NCI-H460 (cell line): ENCODE data around the gene ZNF587. TPM values are rescaled to one million over a fixed set of nuclear protein-coding genes. Genes with fewer than 3 reads are reported as not detected.
"Not testable (repeated sequence)": the region's sequence is repeated elsewhere in the genome, so short reads cannot be mapped to it uniquely, and the experiment has no call there.

Source experiments
- DNase-seq: peaks from one replicate; pipeline ENCODE4 v3.0.0-alpha.2; 2016; ENCODE audit warnings: low read depth; ENCODE audit errors: extremely low read depth
- total RNA-seq: library from RNA; depleted of rRNA; stranded (reverse); fragments of >200 nt; shearing (Covaris generic); gene quantifications from 2 replicates; pipeline ENCODE4 v1.2.3, GENCODE V29; 2014

Gene ZNF587
- total RNA-seq, 1 experiment from 2014 or later = 13.9 TPM

DNA sequence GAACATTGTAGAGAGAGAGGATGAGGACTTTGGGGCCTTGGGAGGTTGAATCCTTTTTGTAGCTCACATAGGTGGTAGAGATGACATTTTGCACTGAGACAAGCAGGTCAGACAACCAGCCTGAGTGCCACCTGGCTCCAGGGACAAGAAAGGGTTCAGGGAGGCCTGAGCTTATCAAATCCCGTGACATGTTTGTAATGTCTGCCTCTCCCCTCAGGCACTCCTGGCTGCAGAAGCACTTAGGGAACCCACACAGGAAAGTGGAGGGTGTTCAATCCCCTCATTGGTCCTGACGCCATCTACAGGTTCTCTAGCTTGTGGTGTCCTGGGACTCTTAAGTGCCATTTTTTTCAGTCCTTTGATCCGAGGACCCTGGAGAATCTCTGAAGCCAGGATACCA is 28.6 kb upstream of the ZNF587 start:
- DNase-seq = not testable (repeated sequence)

- not testable (repeated sequence) for DNase-seq
Observed at GRCh38 chr19:57821501-57821900, 28.2 kb upstream of the ZNF587 start.

DNA sequence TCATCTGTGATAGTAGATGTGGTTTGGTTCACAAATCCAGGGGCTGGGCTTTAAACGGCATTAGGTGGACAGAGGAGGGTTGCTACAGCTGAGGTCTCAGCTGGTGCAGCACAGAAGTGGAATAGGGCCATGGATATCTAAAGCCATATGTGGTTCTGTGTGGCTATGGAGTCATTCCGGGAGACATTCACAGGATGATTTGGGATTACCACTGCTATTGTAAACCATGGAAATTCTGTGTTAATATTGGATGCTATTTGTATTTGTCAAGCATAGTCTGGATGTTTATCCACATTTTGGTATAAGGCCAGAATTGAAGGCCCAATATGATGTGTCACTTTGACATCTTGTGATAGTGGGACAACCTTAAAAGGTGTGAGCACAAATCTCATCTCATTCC is 26.5 kb upstream of the ZNF587 start:
- not testable (repeated sequence) for DNase-seq

- not testable (repeated sequence) for DNase-seq
Observed at GRCh38 chr19:57823608-57824007, 26.1 kb upstream of the ZNF587 start.

DNA sequence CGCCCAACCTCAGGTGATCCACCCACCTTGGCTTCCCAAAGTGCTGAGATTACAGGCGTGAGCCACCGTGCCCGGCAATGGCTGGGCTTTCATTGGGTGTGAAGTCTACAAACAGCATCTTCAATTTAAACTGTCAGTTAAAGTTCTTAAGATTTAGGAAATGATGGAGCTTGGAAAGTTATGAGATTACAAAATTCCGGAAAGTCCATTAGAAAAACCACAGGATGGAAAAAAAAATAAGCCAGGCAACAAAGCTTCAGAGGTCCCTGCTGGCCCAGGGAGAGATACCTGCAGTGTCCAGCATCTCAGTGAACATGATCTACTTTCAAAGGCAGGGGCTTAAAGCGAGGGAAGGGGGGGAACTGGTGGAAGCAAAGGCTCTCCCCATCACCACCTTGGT is 24.1 kb upstream of the ZNF587 start:
- DNase-seq = no peak

GRCh38 chr19:57829316-57829715 is 20.3 kb upstream of the ZNF587 start:
- no peak for DNase-seq

DNA sequence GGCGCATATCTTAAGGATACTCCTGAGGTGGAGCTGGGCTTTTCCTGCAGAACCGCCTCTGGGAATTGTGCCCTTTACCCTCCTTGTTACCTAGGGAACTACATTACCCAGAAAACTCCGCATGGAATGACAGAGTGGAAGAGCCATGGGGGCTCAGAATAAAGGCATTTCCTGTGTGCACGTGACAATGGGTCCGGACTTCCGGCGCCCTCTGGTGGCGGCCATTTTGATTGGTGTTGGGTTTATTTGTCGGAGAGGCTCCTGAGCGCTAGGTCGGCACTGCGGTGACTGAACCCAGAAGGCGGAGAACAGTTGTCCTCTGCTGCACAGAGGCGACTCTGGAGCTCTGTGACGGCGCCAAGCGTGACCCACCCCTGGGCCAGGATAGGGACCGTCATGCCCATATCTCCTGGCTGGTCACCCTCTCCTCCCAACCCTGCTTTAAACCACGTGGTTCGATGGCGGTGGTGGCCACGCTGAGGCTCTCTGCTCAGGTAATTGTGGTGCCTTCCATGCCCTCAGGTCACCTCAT is 19.5 kb upstream of the ZNF587 start, which contains the start of gene ZNF587B:
ZNF587B (plus strand) TSS at position 229 of the 532 bp plus-strand sequence; CDS start at position 459, 230 bp downstream.
- DNase-seq = no peak

GRCh38 chr19:57836991-57837390 is 12.7 kb upstream of the ZNF587 start:
- DNase-seq = not testable (repeated sequence)

DNA sequence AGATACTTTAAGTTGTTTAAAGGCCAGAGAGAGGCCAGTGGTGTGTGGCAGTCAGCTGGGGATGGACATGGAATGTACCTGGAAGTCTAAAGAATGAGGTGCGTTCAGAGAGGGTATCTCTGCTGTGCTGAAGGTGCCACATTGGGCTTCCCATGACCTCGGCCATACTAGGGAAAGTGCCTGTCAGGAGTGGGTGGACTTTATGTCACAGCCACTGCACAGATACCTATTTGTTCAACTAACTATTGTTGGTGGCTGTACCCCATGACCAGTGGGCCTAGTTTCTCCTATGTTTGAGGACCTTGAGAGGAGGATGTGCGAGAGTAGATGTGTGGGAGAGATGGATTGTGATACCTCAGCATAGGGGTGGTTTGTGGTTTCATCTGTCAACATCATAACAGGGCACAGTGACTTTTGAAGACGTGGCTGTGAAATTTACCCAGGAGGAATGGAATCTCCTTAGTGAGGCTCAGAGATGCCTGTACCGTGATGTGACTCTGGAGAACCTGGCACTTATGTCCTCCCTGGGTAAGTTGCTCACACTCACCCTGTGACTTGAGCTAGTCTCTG is 11.0 kb upstream of the ZNF587 start:
- DNase-seq = not testable (repeated sequence)

DNA sequence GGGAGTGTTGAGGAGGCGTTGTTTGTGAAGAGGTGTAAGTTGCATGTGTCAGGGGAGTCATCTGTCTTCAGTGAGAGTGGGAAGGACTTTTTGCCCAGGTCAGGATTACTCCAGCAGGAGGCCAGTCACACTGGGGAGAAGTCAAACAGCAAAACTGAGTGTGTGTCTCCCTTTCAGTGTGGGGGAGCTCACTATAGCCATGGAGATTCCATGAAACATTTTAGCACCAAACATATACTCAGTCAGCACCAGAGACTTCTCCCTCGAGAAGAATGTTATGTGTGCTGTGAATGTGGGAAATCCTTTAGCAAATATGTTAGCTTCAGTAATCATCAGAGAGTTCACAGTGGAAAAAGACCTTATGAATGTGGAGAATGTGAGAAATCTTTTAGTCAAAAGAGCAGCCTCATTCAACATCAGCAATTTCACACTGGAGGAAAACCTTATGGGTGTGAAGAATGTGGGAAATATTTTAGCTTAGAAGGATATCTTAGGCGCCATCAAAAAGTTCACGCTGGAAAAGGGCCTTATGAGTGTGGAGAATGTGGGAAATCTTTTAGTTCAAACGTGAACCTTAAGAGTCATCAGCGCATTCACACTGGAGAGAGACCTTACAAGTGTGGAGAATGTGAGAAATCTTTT is 8.4 kb upstream of the ZNF587 start:
- no peak for DNase-seq

DNA sequence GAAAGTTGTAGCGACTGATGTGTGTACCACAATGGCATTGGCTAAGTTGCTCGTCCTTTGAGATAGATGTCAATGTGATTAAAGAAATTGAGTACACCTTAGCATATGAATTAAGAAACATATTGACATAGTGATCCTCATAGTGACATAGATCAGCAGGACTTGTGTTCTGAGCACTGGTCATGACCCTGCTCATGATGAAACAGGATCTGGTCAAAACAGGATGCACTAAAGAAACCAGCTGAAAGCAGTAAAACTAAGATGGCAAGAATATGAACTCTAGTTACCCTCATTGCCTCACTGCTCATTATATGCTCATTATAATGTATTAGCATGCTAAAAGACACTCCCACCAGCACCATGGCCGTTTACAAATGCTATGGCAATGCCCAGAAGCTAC is 2.5 kb upstream of the ZNF587 start:
- DNase-seq = not testable (repeated sequence)

DNA sequence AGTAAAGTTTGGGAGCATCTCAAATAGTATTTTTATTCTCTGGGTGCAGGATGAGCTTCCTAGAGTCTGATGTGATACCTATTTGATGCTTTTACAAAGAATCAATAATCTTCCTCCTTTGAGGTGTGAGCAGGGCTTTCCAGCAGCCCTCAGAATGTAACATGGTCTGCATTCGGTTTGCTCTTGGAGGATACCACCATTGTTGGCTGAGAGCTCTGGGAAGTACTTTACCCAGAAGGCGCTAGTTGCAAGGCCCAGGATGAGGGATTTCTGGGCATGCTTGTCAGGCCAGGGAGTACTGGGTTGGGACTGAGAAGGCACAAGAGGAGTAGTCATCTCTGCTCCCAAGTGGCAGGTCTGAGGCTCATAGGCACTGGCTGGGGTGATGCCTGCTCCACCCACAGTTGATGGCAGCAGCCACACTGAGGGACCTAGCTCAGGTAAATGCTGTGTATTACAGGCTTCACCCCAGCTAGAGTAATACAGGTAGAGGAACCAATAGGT is 445 bp upstream of the ZNF587 start:
- not testable (repeated sequence) for DNase-seq

DNA sequence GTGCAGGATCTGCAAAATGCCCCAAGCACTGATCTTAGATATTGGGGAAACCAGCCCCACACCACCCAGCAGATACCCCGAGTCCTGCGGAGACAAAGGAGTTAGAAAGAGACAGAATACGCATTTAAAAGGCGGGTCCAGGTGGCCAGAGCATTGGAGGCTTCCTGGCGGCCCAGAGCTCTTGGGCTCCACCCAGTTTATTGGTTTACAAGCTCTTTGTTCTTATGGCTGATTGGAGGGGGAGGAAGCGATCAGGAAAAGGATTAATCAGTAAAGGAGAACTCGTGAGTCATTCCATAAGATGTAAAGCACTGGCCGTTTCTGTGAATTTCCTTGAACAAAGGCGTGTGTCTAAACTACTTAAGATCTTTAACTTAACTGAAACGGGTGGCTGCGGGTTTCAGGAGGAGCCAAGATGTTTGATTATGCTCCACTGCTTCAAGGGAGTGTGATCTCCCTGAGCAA is 926 bp downstream of the ZNF587 start:
- no peak for DNase-seq

DNA sequence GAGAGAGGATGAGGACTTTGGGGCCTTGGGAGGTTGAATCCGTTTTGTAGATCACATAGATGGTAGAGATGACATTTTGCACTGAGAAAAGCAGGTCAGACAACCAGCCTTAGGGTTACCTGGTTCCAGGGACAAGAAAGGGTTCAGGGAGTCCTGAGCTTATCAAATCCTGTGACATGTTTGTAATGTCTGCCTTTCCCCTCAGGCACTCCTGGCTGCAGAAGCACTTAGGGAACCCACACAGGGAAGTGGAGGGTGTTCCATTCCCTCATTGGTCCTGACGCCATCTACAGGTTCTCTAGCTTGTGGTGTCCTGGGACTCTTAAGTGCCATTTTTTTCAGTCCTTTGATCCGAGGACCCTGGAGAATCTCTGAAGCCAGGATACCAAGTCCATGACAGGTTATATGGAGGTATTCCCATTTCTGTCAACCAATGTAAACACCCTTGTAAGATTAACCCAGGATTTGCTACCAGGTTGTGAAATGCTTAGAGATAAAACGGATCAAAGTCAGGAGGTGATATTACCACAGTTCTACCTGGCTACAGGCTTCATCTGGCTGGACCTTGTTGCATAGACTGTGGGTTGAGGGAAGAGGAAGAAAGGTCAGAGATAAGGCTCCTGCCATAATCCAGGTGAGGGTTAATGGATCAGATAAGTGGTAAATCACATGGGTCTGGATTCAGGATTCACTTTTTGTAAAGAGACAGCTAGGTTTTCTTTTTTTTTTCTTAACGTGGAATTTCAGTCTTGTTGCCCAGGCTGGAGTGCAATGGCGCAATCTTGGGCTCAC is 2.3 kb downstream of the ZNF587 start:
- DNase-seq = not testable (repeated sequence)

- not testable (repeated sequence) for DNase-seq
Observed at GRCh38 chr19:57854117-57854516, 4.5 kb downstream of the ZNF587 start.

DNA sequence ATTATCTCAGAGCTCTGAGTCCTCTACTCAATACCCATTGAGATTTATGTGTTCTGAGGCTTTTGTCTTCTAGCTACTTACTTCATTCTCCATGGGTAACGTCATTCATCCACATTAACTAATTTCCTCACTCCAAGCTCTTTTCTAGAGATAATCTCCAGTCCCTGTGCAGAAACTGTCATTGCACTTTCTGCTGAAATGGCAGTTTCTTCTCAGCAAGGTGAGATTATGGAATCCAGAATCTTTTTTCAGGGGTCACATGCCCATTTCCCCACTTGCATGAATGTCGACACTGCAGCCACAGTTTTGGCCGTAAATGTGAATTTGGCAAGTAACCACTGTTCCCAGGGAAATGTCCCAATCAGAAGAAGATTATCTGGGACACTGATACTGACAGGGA is 12.7 kb downstream of the ZNF587 start:
- DNase-seq = not testable (repeated sequence)

DNA sequence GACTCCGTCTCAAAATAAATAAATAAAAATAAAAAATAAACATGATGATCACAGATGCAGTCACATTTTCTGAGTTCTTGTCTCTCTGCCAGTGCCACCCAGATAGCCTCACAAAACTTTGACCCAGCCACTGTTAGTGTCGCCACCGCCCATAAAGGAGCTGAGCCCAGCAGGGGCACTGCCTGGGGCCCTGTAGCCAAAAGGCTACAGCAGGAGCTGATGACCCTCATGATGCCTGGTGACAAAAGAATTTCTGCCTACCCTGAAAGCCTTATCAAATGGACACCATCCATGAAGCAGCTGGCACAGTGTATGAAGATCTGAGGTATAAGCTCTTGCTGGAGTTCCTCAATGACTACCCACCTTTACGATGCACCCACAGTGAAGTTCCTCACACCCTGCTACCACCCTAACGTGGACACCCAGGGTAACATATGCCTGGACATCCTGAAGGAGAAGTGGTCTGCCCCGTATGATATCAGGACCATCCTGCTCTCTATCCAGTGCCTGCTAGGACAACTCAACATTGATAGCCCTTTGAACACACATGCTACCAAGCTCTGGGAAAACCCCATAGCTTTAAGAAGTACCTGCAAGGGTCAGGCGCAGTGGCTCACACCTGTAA is 18.3 kb downstream of the ZNF587 start:
- DNase-seq = no peak

DNA sequence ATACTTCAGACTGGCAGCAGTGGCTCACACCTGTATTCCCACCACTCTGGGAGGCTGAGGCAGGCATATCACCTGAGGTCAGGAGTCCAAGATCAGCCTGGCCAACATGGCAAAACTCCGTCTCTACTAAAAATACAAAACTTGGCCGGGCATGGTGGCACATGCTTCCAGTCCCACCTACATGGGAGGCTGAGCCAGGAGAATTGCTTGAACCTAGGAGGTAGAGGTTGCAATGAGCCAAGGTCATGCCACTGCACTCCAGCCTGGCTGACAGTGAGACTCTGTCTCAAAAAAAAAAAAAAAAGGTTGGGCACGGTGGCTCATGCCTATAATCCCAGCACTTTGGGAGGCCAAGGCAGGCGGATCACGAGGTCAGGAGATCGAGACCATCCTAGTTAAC is 20.0 kb downstream of the ZNF587 start:
- not testable (repeated sequence) for DNase-seq

- DNase-seq = no peak
Observed at GRCh38 chr19:57870225-57870624, 20.6 kb downstream of the ZNF587 start.

- DNase-seq = no peak
Observed at GRCh38 chr19:57872450-57872849, 22.8 kb downstream of the ZNF587 start.
